ENCODE results near the gene ENKUR. TPM values are rescaled to one million over a fixed set of nuclear protein-coding genes. Genes with fewer than 3 reads are reported as not detected.

Gene ENKUR
- total and polyA plus RNA-seq, 2 donors from 2014 or later = 0.41 to 0.73 TPM

- Histone ChIP-seq H3K27ac (ENCODE audit: low read depth in 2 of 2, low read length in 2 of 2) (no peak overlapping the region), H3K9ac (ENCODE audit: low read length in 3 of 3) (no peak overlapping the region), H3K4me3 (ENCODE audit: low read length in 3 of 3) (no peak overlapping the region), H3K36me3 (ENCODE audit: control insufficient read depth in 2 of 3, insufficient read depth in 3 of 3, low read length in 3 of 3) (no peaks in the 10 kb centered on the region), H3K4me1 (ENCODE audit: control insufficient read depth in 2 of 3, insufficient read depth in 2 of 3, low read depth in 1 of 3, low read length in 3 of 3) (no peaks in the 10 kb centered on the region), H3K27me3 (ENCODE audit: control insufficient read depth, insufficient read depth, low read length) (no peaks in the 10 kb centered on the region), H3K9me3 (ENCODE audit: control insufficient read depth in 2 of 3, insufficient read depth in 1 of 3, low read length in 3 of 3) (no peaks in the 10 kb centered on the region)
- FAIRE-seq (no peak), DNase-seq (peak in 1 of 5 donors; percentile 74)
- intact Hi-C loops (cut with DNase I) = no loop called here
- TF ChIP-seq CTCF (IDR thresholded peaks at IDR 0.05; ENCODE audit: borderline replicate concordance, extremely low read depth, insufficient read depth) = no peak
These were observed 44.0 kb upstream of the ENKUR start for GRCh38 chr10:25059990-25060389.

- H3K36me3 ChIP-seq (ENCODE audit: control insufficient read depth in 2 of 3, insufficient read depth in 3 of 3, low read length in 3 of 3) = no peaks in the 10 kb centered on the region
- H3K27ac ChIP-seq (ENCODE audit: low read depth in 2 of 2, low read length in 2 of 2) = no peak overlapping the region
- TF ChIP-seq CTCF (IDR thresholded peaks at IDR 0.05; ENCODE audit: borderline replicate concordance, extremely low read depth, insufficient read depth) = no peak
- no peak for FAIRE-seq
- no peaks in the 10 kb centered on the region for H3K27me3 ChIP-seq (ENCODE audit: control insufficient read depth, insufficient read depth, low read length)
- H3K4me1 ChIP-seq (ENCODE audit: control insufficient read depth in 2 of 3, insufficient read depth in 2 of 3, low read depth in 1 of 3, low read length in 3 of 3) = no peaks in the 10 kb centered on the region
- no peaks in the 10 kb centered on the region for H3K9me3 ChIP-seq (ENCODE audit: control insufficient read depth in 2 of 3, insufficient read depth in 1 of 3, low read length in 3 of 3)
- H3K4me3 ChIP-seq (ENCODE audit: low read length in 3 of 3) = no peak overlapping the region
- intact Hi-C loops (cut with DNase I) = no loop called here
- no peak for DNase-seq
- H3K9ac ChIP-seq (ENCODE audit: low read length in 3 of 3) = no peak overlapping the region
These were observed 41.9 kb upstream of the ENKUR start for GRCh38 chr10:25057886-25058285.

- no peak for TF ChIP-seq CTCF (IDR thresholded peaks at IDR 0.05; ENCODE audit: borderline replicate concordance, extremely low read depth, insufficient read depth)
- H3K4me3 ChIP-seq (ENCODE audit: low read length in 3 of 3) = no peak overlapping the region
- no peaks in the 10 kb centered on the region for H3K27me3 ChIP-seq (ENCODE audit: control insufficient read depth, insufficient read depth, low read length)
- intact Hi-C loops (cut with DNase I) = no loop called here
- DNase-seq = no peak
- H3K9me3 ChIP-seq (ENCODE audit: control insufficient read depth in 2 of 3, insufficient read depth in 1 of 3, low read length in 3 of 3) = no peaks in the 10 kb centered on the region
- no peak overlapping the region for H3K9ac ChIP-seq (ENCODE audit: low read length in 3 of 3)
- no peak overlapping the region for H3K27ac ChIP-seq (ENCODE audit: low read depth in 2 of 2, low read length in 2 of 2)
- H3K36me3 ChIP-seq (ENCODE audit: control insufficient read depth in 2 of 3, insufficient read depth in 3 of 3, low read length in 3 of 3) = no peaks in the 10 kb centered on the region
- FAIRE-seq = no peak
- H3K4me1 ChIP-seq (ENCODE audit: control insufficient read depth in 2 of 3, insufficient read depth in 2 of 3, low read depth in 1 of 3, low read length in 3 of 3) = no peaks in the 10 kb centered on the region
These were observed 40.8 kb upstream of the ENKUR start for GRCh38 chr10:25056726-25057125.

GRCh38 chr10:25052012-25052411 lies 36.1 kb upstream of the ENKUR start:
- H3K36me3 ChIP-seq (ENCODE audit: control insufficient read depth in 2 of 3, insufficient read depth in 3 of 3, low read length in 3 of 3) = no peaks in the 10 kb centered on the region
- no peak overlapping the region for H3K4me3 ChIP-seq (ENCODE audit: low read length in 3 of 3)
- no peak overlapping the region for H3K9ac ChIP-seq (ENCODE audit: low read length in 3 of 3)
- DNase-seq (no peak), FAIRE-seq (no peak)
- H3K9me3 ChIP-seq (ENCODE audit: control insufficient read depth in 2 of 3, insufficient read depth in 1 of 3, low read length in 3 of 3) = no peaks in the 10 kb centered on the region
- H3K27ac ChIP-seq (ENCODE audit: low read depth in 2 of 2, low read length in 2 of 2) = no peak overlapping the region
- TF ChIP-seq CTCF (IDR thresholded peaks at IDR 0.05; ENCODE audit: borderline replicate concordance, extremely low read depth, insufficient read depth) = no peak
- intact Hi-C loops (cut with DNase I) = no loop called here
- H3K4me1 ChIP-seq (ENCODE audit: control insufficient read depth in 2 of 3, insufficient read depth in 2 of 3, low read depth in 1 of 3, low read length in 3 of 3) = no peaks in the 10 kb centered on the region
- no peaks in the 10 kb centered on the region for H3K27me3 ChIP-seq (ENCODE audit: control insufficient read depth, insufficient read depth, low read length)
